ENCODE results near the gene MATR3.

Gene MATR3

GRCh38 chr5:139298242-139298641, 4.7 kb downstream of the MATR3 start:
- Histone ChIP-seq H3K4me2 (ENCODE audit: low read length) (peak overlapping the region; percentile 80), H3K9me3 (ENCODE audit: control insufficient read depth, insufficient read depth, low read length) (no peaks in the 10 kb centered on the region), H3K79me2 (ENCODE audit: control insufficient read depth, low read length) (peaks cover 100% of the 10 kb centered on the region), H3K27me3 (ENCODE audit: control insufficient read depth, low read length) (no peaks in the 10 kb centered on the region), H3K36me3 (ENCODE audit: control insufficient read depth, low read length) (peaks cover 78% of the 10 kb centered on the region), H3K27ac (ENCODE audit: low read depth, low read length) (no peak overlapping the region), H3K4me1 (ENCODE audit: control insufficient read depth, low read length) (peaks cover 80% of the 10 kb centered on the region), H3F3A (ENCODE audit: control insufficient read depth, insufficient read depth) (no peaks in the 10 kb centered on the region), H3K9me2 (replicated peaks; ENCODE audit: control insufficient read depth, low read length) (no peaks in the 10 kb centered on the region), H3K4me3 (ENCODE audit: low read length) (0 out of 2 replicates have a peak overlapping the region, but pooled peaks have one; percentile 6), H4K20me1 (ENCODE audit: control insufficient read depth, insufficient read depth, low read depth, low read length) (peaks cover 57% of the 10 kb centered on the region)
- TF ChIP-seq CTCF (IDR thresholded peaks at IDR 0.05; ENCODE audit: low read depth, low read length, poor library complexity, severe bottlenecking) (no peak), EZH2phosphoT487 (IDR thresholded peaks at IDR 0.05; ENCODE audit: borderline replicate concordance, low read length) (no peak)

- no peaks in the 10 kb centered on the region for H3K27me3 ChIP-seq (ENCODE audit: control insufficient read depth, low read length)
- H3F3A ChIP-seq (ENCODE audit: control insufficient read depth, insufficient read depth) = 0 out of 2 replicates have a peak, but pooled peaks cover 4% of the 10 kb centered on the region
- H3K4me1 ChIP-seq (ENCODE audit: control insufficient read depth, low read length) = peaks cover 91% of the 10 kb centered on the region
- peaks cover 74% of the 10 kb centered on the region for H3K36me3 ChIP-seq (ENCODE audit: control insufficient read depth, low read length)
- peak overlapping the region; percentile 80 for H3K4me2 ChIP-seq (ENCODE audit: low read length)
- no peaks in the 10 kb centered on the region for H3K9me3 ChIP-seq (ENCODE audit: control insufficient read depth, insufficient read depth, low read length)
- TF ChIP-seq CTCF (IDR thresholded peaks at IDR 0.05; ENCODE audit: low read depth, low read length, poor library complexity, severe bottlenecking) (no peak), EZH2phosphoT487 (IDR thresholded peaks at IDR 0.05; ENCODE audit: borderline replicate concordance, low read length) (no peak)
- no peaks in the 10 kb centered on the region for H3K9me2 ChIP-seq (replicated peaks; ENCODE audit: control insufficient read depth, low read length)
- H3K79me2 ChIP-seq (ENCODE audit: control insufficient read depth, low read length) = peaks cover 100% of the 10 kb centered on the region
- peaks cover 65% of the 10 kb centered on the region for H4K20me1 ChIP-seq (ENCODE audit: control insufficient read depth, insufficient read depth, low read depth, low read length)
- H3K27ac ChIP-seq (ENCODE audit: low read depth, low read length) = no peak overlapping the region
- H3K4me3 ChIP-seq (ENCODE audit: low read length) = no peak overlapping the region
These were observed 5.9 kb downstream of the MATR3 start for GRCh38 chr5:139299486-139299885.

GRCh38 chr5:139301808-139302499, 8.4 kb downstream of the MATR3 start:
- peaks cover 64% of the 10 kb centered on the region for H3K36me3 ChIP-seq (ENCODE audit: control insufficient read depth, low read length)
- no peaks in the 10 kb centered on the region for H3K9me3 ChIP-seq (ENCODE audit: control insufficient read depth, insufficient read depth, low read length)
- H4K20me1 ChIP-seq (ENCODE audit: control insufficient read depth, insufficient read depth, low read depth, low read length) = peaks cover 64% of the 10 kb centered on the region
- peaks cover 100% of the 10 kb centered on the region for H3K79me2 ChIP-seq (ENCODE audit: control insufficient read depth, low read length)
- no peaks in the 10 kb centered on the region for H3K27me3 ChIP-seq (ENCODE audit: control insufficient read depth, low read length)
- peaks cover 96% of the 10 kb centered on the region for H3K4me1 ChIP-seq (ENCODE audit: control insufficient read depth, low read length)
- no peak overlapping the region for H3K27ac ChIP-seq (ENCODE audit: low read depth, low read length)
- TF ChIP-seq EZH2phosphoT487 (IDR thresholded peaks at IDR 0.05; ENCODE audit: borderline replicate concordance, low read length) (no peak), CTCF (IDR thresholded peaks at IDR 0.05; ENCODE audit: low read depth, low read length, poor library complexity, severe bottlenecking) (no peak)
- H3K4me2 ChIP-seq (ENCODE audit: low read length) = peak overlapping the region; percentile 0
- no peaks in the 10 kb centered on the region for H3K9me2 ChIP-seq (replicated peaks; ENCODE audit: control insufficient read depth, low read length)
- 0 out of 2 replicates have a peak, but pooled peaks cover 4% of the 10 kb centered on the region for H3F3A ChIP-seq (ENCODE audit: control insufficient read depth, insufficient read depth)
- no peak overlapping the region for H3K4me3 ChIP-seq (ENCODE audit: low read length)

Measured in DOHH2 (cell line).